Fibroblast of mammary gland (primary cell): ENCODE measurements around the gene HAX1.
A peak's percentile ranks its signal among the peaks of the same experiment; 100 is the strongest.
"Not testable (repeated sequence)": the region's sequence is repeated elsewhere in the genome, so short reads cannot be mapped to it uniquely, and the experiment has no call there.

ENCODE experiments used
- DNase-seq: peaks from one replicate; pipeline ENCODE4 v3.0.0-alpha.2; 2010; ENCODE audit warnings: low read depth
- H3K4me3 ChIP-seq: 2 replicates; pipeline ENCODE4 v1.5.1; 2011; ENCODE audit warnings: low read depth, mild to moderate bottlenecking, low read length, moderate library complexity; ENCODE audit not compliant: control insufficient read depth
- TF ChIP-seq, protein P1 (sequence below): conservative IDR thresholded peaks from 2 replicates; pipeline ENCODE4 v1.5.1; 2011; ENCODE audit warnings: low read depth, low read length, inconsistent platforms; ENCODE audit not compliant: control insufficient read depth, insufficient read depth

The HAX1 gene

DNA sequence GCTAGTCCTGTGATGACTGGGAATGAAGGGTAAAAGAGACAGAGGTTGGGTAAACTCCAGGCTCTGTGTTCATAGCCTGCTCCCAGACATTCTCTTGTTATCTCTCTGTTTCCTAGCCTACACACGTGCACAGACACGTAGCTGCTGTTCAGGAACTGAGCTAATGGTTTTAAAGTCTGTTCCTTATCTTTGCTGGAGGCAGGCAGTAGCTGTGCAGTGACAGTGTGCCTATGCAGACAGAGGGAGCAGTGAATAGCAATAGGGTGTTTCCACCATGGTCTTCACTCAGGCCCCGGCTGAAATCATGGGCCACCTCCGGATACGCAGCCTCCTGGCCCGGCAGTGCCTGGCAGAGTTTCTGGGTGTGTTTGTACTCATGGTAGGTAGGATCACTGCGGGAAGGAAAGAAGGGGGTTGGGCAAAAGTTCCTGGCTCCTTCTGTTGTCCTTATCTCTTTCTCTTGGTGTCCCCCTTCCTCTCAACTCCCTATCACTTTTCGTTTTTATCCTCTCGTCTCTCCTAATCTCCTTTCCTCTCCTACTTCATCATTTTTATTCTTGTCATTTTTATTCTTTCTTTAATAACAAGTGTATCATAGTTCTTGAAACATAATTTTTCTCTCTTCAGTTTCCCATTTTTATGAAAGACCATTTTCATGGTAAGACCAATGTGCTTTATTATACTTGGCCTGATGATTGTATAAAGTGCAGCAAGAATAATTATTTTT lies 48.6 kb downstream of the HAX1 start, which contains the start of gene AQP10:
Gene AQP10, plus strand, starts transcription at position 212 of the 727 bp plus-strand sequence. Its CDS starts 63 bp downstream, at position 275.
- H3K4me3 ChIP-seq, result no peak within 1 kb of the TSS
- no peak for DNase-seq
- TF ChIP-seq, protein P1, sequence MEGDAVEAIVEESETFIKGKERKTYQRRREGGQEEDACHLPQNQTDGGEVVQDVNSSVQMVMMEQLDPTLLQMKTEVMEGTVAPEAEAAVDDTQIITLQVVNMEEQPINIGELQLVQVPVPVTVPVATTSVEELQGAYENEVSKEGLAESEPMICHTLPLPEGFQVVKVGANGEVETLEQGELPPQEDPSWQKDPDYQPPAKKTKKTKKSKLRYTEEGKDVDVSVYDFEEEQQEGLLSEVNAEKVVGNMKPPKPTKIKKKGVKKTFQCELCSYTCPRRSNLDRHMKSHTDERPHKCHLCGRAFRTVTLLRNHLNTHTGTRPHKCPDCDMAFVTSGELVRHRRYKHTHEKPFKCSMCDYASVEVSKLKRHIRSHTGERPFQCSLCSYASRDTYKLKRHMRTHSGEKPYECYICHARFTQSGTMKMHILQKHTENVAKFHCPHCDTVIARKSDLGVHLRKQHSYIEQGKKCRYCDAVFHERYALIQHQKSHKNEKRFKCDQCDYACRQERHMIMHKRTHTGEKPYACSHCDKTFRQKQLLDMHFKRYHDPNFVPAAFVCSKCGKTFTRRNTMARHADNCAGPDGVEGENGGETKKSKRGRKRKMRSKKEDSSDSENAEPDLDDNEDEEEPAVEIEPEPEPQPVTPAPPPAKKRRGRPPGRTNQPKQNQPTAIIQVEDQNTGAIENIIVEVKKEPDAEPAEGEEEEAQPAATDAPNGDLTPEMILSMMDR, result no peak

DNA sequence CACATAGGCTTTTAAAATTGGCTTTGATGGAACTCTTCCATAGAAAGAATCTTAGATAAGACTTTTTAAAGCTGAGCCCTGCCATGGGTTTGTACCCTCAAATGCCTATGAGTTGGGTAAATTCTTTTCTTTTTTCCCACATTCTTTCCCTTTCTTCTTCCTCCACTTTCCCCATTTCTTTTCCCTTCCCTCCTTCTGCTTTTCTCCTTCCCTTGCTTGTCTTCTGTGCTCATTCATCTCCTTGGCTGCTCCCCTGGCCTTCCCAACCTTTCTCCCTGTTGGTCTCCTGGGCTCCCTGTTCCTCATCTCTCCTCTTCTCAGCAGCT lies 49.1 kb downstream of the HAX1 start:
- not testable (repeated sequence) for DNase-seq, H3K4me3 ChIP-seq

- TF ChIP-seq, protein P1, result no peak
- no peak overlapping the region for H3K4me3 ChIP-seq
- DNase-seq, result no peak
Measured at GRCh38 chr1:154323493-154323892, 51.1 kb downstream of the HAX1 start.

GRCh38 chr1:154324241-154324640 lies 51.8 kb downstream of the HAX1 start:
- TF ChIP-seq, protein P1, result no peak
- no peak overlapping the region for H3K4me3 ChIP-seq
- DNase-seq, result no peak

GRCh38 chr1:154324669-154325582 lies 52.5 kb downstream of the HAX1 start, which contains the start of gene ATP8B2:
ATP8B2 (plus strand) TSS chr1:154325525; CDS start chr1:154328142, 2,617 bp downstream.
- DNase-seq, result peak; percentile 68
- TF ChIP-seq, protein P1, result peak; percentile 92
- peak within 1 kb of the TSS; percentile 72 for H3K4me3 ChIP-seq
